HG02852 (cell line): Measurements from ENCODE around the gene SSH2.

Experiments
- ATAC-seq: cut with Tn5 transposase; IDR thresholded peaks from one replicate; pipeline ENCODE4 v1.9.1; 2021; ENCODE audit warnings: mild to moderate bottlenecking, moderate library complexity; ENCODE audit not compliant: unreplicated experiment

The SSH2 gene

GRCh38 chr17:29579866-29580771, 349.9 kb downstream of the SSH2 start:
- ATAC-seq, result peak; percentile 82

DNA sequence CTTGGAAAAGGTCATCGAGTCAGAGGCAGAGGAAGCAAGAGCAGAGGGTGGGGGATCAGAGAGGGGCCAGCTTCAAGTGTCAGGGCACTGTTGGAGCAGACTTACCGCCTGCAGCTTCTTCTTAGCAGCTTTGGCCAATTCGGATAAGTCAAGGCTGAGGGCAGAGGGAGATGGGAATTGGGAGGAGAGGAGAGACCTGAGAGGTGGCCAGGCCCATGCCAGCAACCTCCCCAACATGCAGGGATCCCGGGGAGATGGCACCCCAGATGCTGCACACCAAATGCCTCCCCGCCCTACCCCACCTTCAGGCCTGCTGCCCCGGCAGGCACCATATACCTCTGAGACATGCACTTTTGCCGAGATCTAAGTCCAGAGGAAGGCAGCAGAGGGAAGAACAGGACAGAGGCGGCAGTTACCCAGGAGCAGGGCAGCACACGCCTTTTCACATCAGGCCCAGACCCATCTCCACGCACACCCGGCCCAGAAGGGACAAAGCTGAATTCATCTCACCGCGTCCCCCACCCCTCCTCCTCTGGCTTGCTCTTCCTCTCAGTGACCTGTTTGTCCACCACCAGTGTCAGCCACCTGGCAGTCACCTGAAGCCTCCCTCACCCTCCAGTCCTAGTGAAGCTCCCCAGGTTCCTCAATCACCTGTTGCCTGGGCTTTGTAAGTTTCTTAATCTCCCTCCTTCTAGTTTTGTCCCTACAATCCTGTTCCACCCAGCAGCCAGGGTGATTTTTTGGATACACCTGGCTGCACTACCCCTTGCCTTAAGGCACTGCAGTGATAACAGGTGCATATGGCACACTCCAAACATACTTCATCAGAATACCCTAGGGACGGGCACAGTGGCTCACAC, 351.2 kb downstream of the SSH2 start:
- no peak for ATAC-seq

DNA sequence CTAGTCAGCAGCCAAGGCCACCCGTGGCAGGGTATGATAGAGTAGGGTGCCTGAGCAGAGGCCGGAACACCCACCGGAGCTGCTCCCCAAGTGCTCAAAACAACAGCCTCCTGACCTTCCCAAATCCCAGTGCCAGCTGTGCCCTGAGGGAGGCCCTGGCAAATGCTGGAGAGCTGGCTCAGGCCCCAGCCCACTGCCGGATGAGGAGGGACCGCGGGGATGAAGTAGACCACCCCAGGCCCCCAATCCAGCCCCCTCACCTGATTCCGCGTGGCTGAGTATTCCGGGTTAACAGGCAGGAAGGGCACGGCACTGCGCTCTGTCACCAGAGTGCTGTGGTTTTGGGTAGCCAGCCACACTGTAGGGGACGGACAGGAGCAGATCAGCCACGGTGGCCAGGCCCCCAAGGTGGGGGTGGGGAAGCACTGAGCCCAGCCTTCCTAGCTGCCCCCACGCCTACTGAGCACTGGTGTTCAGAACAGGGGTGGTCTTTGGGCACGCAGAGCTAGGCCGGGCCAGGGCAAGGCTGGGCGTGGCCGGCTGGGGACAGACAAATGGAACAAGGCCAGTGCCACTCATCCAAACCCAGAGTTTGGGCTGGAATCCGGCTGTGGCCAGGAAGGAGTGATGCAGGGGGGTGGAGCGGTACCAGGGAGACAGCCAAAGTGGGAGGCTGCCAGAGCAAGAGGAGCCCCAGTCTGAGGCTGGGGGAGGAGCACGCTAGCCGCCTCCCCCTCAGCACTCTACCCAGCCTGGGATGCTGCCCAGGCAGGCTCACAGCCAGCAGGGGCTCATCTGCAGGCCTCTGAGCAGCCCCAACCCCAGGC, 352.4 kb downstream of the SSH2 start:
- ATAC-seq, result no peak

DNA sequence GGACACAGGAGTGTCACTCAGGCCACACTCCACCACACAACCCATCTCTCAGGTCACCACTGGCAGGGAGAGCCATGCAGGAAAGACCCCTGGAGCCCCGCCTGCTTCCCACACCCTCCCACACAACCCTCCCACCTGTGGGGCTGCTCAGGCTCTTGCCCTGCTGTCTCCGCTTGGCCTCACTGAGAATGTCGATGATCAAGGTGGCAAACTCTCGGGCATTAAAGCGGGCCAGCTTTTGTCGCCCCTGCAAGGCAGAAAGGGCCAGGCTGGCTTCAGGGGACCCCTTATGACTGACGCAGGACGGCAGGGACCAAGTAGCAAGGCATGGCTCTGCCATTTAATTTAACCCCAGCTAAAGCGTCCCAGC, 353.0 kb downstream of the SSH2 start:
- ATAC-seq, result no peak

DNA sequence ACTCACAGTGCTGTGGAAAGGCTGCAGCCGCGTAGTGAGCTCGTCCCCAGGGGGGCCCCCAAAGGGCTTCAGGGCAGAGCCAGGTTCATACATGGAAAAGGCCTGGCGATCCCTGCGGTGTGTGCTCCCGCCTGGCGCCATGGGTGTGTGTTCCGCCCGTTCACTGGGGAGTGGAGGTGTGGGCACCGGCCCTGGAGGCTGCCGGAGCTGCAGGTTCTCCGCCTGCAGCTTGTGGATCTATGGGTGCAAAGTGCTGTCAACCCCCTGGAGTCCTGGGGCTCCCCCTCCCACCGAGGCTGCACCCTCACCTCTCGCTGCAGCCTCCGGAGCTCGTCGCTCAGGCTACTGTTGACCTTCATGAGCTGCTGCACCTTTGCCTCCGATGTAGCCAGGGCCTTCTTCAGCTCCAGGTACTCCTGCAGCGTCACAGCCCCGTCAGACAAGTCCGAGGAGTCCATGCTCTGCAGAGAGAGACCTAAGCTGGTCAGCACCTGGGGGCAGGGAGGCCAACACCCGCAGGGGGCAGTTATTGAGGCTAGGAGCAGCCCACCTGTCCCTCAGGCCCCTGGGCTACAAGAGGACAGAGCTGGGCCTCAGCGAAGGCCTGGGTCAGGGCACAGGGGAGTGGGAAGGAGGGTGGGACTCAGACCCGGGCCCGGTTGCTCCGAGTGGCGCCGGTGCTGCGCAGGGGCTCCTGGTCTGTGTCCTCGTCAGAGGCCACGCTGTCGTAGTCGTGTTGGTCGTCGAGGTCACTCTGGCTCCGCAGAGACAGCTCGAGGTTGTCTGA, 353.6 kb downstream of the SSH2 start:
- no peak for ATAC-seq
